B cell (primary cell): ENCODE results near the gene UBXN2A. TPM values are rescaled to one million over a fixed set of nuclear protein-coding genes. Genes with fewer than 3 reads are reported as not detected.
"Not testable (repeated sequence)": the region's sequence is repeated elsewhere in the genome, so short reads cannot be mapped to it uniquely, and the experiment has no call there.

Experiments
- ATAC-seq: fragments of 200-7000 bp; cut with Tn5 transposase; one replicate; pipeline ENCODE4 v1.10.0; 2021; ENCODE audit warnings: low read depth, mild to moderate bottlenecking, moderate number of reproducible peaks, moderate library complexity
- CTCF ChIA-PET: fragments of 350-600 bp; sonication (Branson Sonifier 250); formaldehyde crosslinking; loops from one replicate; lab custom pipeline; 2021; ENCODE audit warnings: antibody characterized with exemption, inconsistent platforms; lab: Charles Lee
- POLR2A ChIA-PET: fragments of 350-600 bp; sonication (Branson Sonifier 250); formaldehyde crosslinking; loops from one replicate; lab custom pipeline; 2021; ENCODE audit warnings: antibody characterized with exemption; lab: Charles Lee
- DNase-seq: peaks from one replicate; pipeline ENCODE4 v3.0.0; 2013
- H2AFZ ChIP-seq: 2 replicates; pipeline ENCODE4 v1.6.1; 2012; ENCODE audit warnings: mild to moderate bottlenecking, low read depth, low read length; ENCODE audit not compliant: insufficient read depth, poor library complexity, severe bottlenecking
- H3K27ac ChIP-seq, 2 donors: 1 replicate in 1 of 2; 2 replicates in 1 of 2; pipeline ENCODE4 v1.5.1; 2012 to 2013; ENCODE audit warnings: low read length in 2 of 2, mild to moderate bottlenecking in 2 of 2, moderate library complexity in 1 of 2
- H3K27me3 ChIP-seq, 4 experiments: fragments of 200-600 bp in 1 of 4; sonication (generic) in 1 of 4; replicated peaks in 1 of 4; 1 replicate in 2 of 4; 2 replicates in 2 of 4; pipeline versions ENCODE4 v1.6.1 to v1.7.0; 2013 to 2016; ENCODE audit warnings: low read length in 3 of 4, mild to moderate bottlenecking in 2 of 4, mixed read lengths in 1 of 4, moderate library complexity in 1 of 4; ENCODE audit not compliant: insufficient read depth in 4 of 4, control insufficient read depth in 3 of 4; ENCODE audit errors: control extremely low read depth in 1 of 4
- H3K36me3 ChIP-seq, 2 experiments: replicated peaks in 1 of 2; 1 replicate in 1 of 2; 2 replicates in 1 of 2; pipeline versions ENCODE4 v1.6.1 to v1.7.1; 2013; ENCODE audit warnings: low read length in 1 of 2; ENCODE audit not compliant: insufficient read depth in 2 of 2, control insufficient read depth in 1 of 2; ENCODE audit errors: control extremely low read depth in 1 of 2, extremely low read depth in 1 of 2
- H3K4me1 ChIP-seq, 2 donors: fragments of 200-600 bp in 1 of 2; sonication (generic) in 1 of 2; 1 replicate in 1 of 2; 2 replicates in 1 of 2; pipeline versions ENCODE4 v1.5.1 to v1.6.1; 2013 to 2017; ENCODE audit warnings: low read length in 2 of 2; ENCODE audit not compliant: control insufficient read depth in 2 of 2, insufficient read depth in 2 of 2
- H3K4me2 ChIP-seq: replicated peaks from 2 replicates; pipeline ENCODE3; 2012; ENCODE audit warnings: mild to moderate bottlenecking, low read depth, low read length; ENCODE audit not compliant: poor library complexity, severe bottlenecking
- H3K4me3 ChIP-seq, 5 experiments: fragments of 200-600 bp in 1 of 5; sonication (generic) in 1 of 5; 1 replicate in 3 of 5; 2 replicates in 2 of 5; pipeline versions ENCODE4 v1.5.1 to v1.7.0; 2011 to 2016; ENCODE audit warnings: low read length in 4 of 5, mild to moderate bottlenecking in 4 of 5, low read depth in 2 of 5, control low read depth in 1 of 5, moderate library complexity in 1 of 5; ENCODE audit not compliant: insufficient read depth in 1 of 5; ENCODE audit errors: control extremely low read depth in 1 of 5, extremely low read depth in 1 of 5
- H3K79me2 ChIP-seq: fragments of 200-600 bp; sonication (generic); one replicate; pipeline ENCODE4 v1.6.0; 2016; ENCODE audit warnings: low read length; ENCODE audit not compliant: control insufficient read depth, insufficient read depth
- H3K9ac ChIP-seq: fragments of 200-600 bp; sonication (generic); 2 replicates; pipeline ENCODE4 v1.6.1; 2017; ENCODE audit warnings: mild to moderate bottlenecking, low read length, moderate library complexity
- H3K9me3 ChIP-seq, 3 donors: one replicate each; pipeline versions ENCODE4 v1.6.1 to v1.7.1; 2013; ENCODE audit warnings: low read length in 2 of 3; ENCODE audit not compliant: control insufficient read depth in 2 of 3, insufficient read depth in 1 of 3; ENCODE audit errors: control extremely low read depth in 1 of 3
- H4K20me1 ChIP-seq: 2 replicates; pipeline ENCODE4 v1.6.0; 2012; ENCODE audit warnings: mild to moderate bottlenecking, low read length; ENCODE audit not compliant: insufficient read depth, control insufficient read depth, poor library complexity, severe bottlenecking
- H3K27ac Mint-ChIP-seq: one replicate; pipeline ENCODE4 v1.8.0; 2021; ENCODE audit warnings: mixed read lengths
- H3K27me3 Mint-ChIP-seq: one replicate; pipeline ENCODE4 v1.8.0; 2021; ENCODE audit warnings: mixed read lengths
- H3K4me1 Mint-ChIP-seq: one replicate; pipeline ENCODE4 v1.8.0; 2021; ENCODE audit warnings: mixed read lengths
- H3K4me3 Mint-ChIP-seq: one replicate; pipeline ENCODE4 v1.8.0; 2021; ENCODE audit warnings: mixed read lengths
- H3K9me3 Mint-ChIP-seq: one replicate; pipeline ENCODE4 v1.8.0; 2022; ENCODE audit warnings: mixed read lengths; ENCODE audit not compliant: insufficient read depth
- CTCF ChIP-seq: fragments of 200-600 bp; IDR thresholded peaks from one replicate; pipeline ENCODE4 v1.8.0; 2022; ENCODE audit warnings: antibody characterized with exemption, mild to moderate bottlenecking
- EZH2 ChIP-seq: IDR thresholded peaks from 2 replicates; pipeline ENCODE4 v1.6.1; 2012; ENCODE audit warnings: borderline replicate concordance, low read depth, mild to moderate bottlenecking, moderate library complexity, low read length; ENCODE audit not compliant: insufficient read depth, poor library complexity, severe bottlenecking
- WGBS: methylation state at CpG from one replicate; pipeline ENCODE4 v1.1.5; 2013; ENCODE audit warnings: missing lambda C conversion rate; ENCODE audit not compliant: insufficient coverage; 5-methylcytosine and 5-hydroxymethylcytosine counted together
- intact Hi-C: fragments of 100-400 bp; cut with micrococcal nuclease; formaldehyde crosslinking; loops from one replicate; pipeline ENCODE4 v1.10.0; 2022
- polyA plus RNA-seq: library from polyadenylated mRNA; depleted of rRNA; stranded (reverse); fragments of >200 nt; gene quantifications from 2 replicates; pipeline ENCODE4 v1.2.3, GENCODE V29; 2012
- total RNA-seq, 2 donors: library from RNA; stranded (reverse); fragments of 120-200 nt in 1 of 2; gene quantifications; 1 replicate in 1 of 2; 2 replicates in 1 of 2; pipeline versions ENCODE4 v1.2.3 to v1.2.4, GENCODE V29; 2013 to 2022

The UBXN2A gene
- total and polyA plus RNA-seq, 2 donors (not counting 1 experiment from before 2014, with no cell fraction given) = 2.8 to 13.4 TPM

GRCh38 chr2:24038786-24039499, 98.7 kb downstream of the UBXN2A start:
- DNase-seq = no peak
- H4K20me1 ChIP-seq = peaks cover 6% of the 10 kb centered on the region
- no peak overlapping the region for H2AFZ ChIP-seq
- H3K27me3 ChIP-seq = no peaks in the 10 kb centered on the region
- no peaks in the 10 kb centered on the region for H3K27me3 Mint-ChIP-seq
- H3K27ac ChIP-seq = no peak overlapping the region
- ATAC-seq = no peak
- intact Hi-C loops = no loop called here
- no peak overlapping the region for H3K9ac ChIP-seq
- peaks cover 10% of the 10 kb centered on the region for H3K4me1 Mint-ChIP-seq
- TF ChIP-seq CTCF = no peak
- no peak for TF ChIP-seq EZH2
- WGBS = 100% methylated on average over 6 of the region's 9 CpGs
- no peak overlapping the region for H3K4me3 Mint-ChIP-seq
- H3K4me3 ChIP-seq = no peak overlapping the region
- H3K9me3 ChIP-seq = no peaks in the 10 kb centered on the region
- H3K4me1 ChIP-seq = no peaks in the 10 kb centered on the region
- no peak overlapping the region for H3K27ac Mint-ChIP-seq
- POLR2A ChIA-PET = no interaction called here
- H3K79me2 ChIP-seq = peaks cover 31% of the 10 kb centered on the region
- CTCF ChIA-PET = interaction anchor here (0.7 kb wide), 1 partner anchor 51 kb away, joined by 3 read pairs; no protein-coding TSS in a partner anchor
- H3K9me3 Mint-ChIP-seq = no peaks in the 10 kb centered on the region
- peaks cover 0 to 23% of the 10 kb centered on the region in 2 experiments for H3K36me3 ChIP-seq
- no peak overlapping the region for H3K4me2 ChIP-seq

- H3K9me3 ChIP-seq = no peaks in the 10 kb centered on the region
- H3K4me3 Mint-ChIP-seq = no peak overlapping the region
- no peak for TF ChIP-seq EZH2
- no peak for TF ChIP-seq CTCF
- CTCF ChIA-PET = no interaction called here
- H3K4me1 ChIP-seq = no peaks in the 10 kb centered on the region
- H3K4me2 ChIP-seq = no peak overlapping the region
- no peak overlapping the region for H2AFZ ChIP-seq
- ATAC-seq (no peak), DNase-seq (no peak)
- intact Hi-C loops = no loop called here
- no peak overlapping the region for H3K27ac Mint-ChIP-seq
- WGBS = 100% methylated on average over 3 of the region's 4 CpGs
- no peak overlapping the region for H3K27ac ChIP-seq
- H3K9me3 Mint-ChIP-seq = no peaks in the 10 kb centered on the region
- H3K9ac ChIP-seq = no peak overlapping the region
- H3K79me2 ChIP-seq = peaks cover 27% of the 10 kb centered on the region
- peaks cover 6% of the 10 kb centered on the region for H4K20me1 ChIP-seq
- H3K27me3 Mint-ChIP-seq = no peaks in the 10 kb centered on the region
- H3K36me3 ChIP-seq = peaks cover 0 to 23% of the 10 kb centered on the region in 2 experiments
- POLR2A ChIA-PET = no interaction called here
- peaks cover 10% of the 10 kb centered on the region for H3K4me1 Mint-ChIP-seq
- no peaks in the 10 kb centered on the region for H3K27me3 ChIP-seq
- H3K4me3 ChIP-seq = no peak overlapping the region
Measured at GRCh38 chr2:24040511-24040910, 100.2 kb downstream of the UBXN2A start.

GRCh38 chr2:24043133-24043532, 102.9 kb downstream of the UBXN2A start:
- H4K20me1 ChIP-seq, H3K27me3 Mint-ChIP-seq, ATAC-seq, H3K9me3 ChIP-seq, H2AFZ ChIP-seq, H3K4me3 ChIP-seq, H3K27me3 ChIP-seq, H3K9ac ChIP-seq, POLR2A ChIA-PET, H3K27ac Mint-ChIP-seq, H3K4me3 Mint-ChIP-seq, intact Hi-C loops, H3K4me2 ChIP-seq, H3K27ac ChIP-seq, CTCF ChIA-PET, DNase-seq, H3K9me3 Mint-ChIP-seq: not testable (repeated sequence)
- peaks cover 19% of the 10 kb centered on the region for H3K4me1 Mint-ChIP-seq
- Histone ChIP-seq H3K79me2 (peaks cover 33% of the 10 kb centered on the region), H3K4me1 (peaks cover 6 to 12% of the 10 kb centered on the region in 2 donors), H3K36me3 (peaks cover 0 to 12% of the 10 kb centered on the region in 2 experiments)
- 99% methylated on average over 5 of the region's 6 CpGs for WGBS
